ENCODE data around the gene CLEC16A. TPM values are rescaled to one million over a fixed set of nuclear protein-coding genes. Genes with fewer than 3 reads are reported as not detected.

The CLEC16A gene
- polyA plus RNA-seq, 3 donors: 3.4 to 12.0 (median 5.8) TPM

GRCh38 chr16:11064202-11064540 lies 119.8 kb downstream of the CLEC16A start:
- H4K20me1 ChIP-seq (ENCODE audit: insufficient read depth, low read length): no peaks in the 10 kb centered on the region
- peaks cover 38 to 69% of the 10 kb centered on the region in 2 donors for H3K36me3 ChIP-seq (replicated peaks in 1 of 2; ENCODE audit: control insufficient read depth in 1 of 2, insufficient read depth in 2 of 2, low read length in 2 of 2)
- Mint-ChIP-seq H3K4me3 (no peak overlapping the region), H3K4me1 (peaks cover 12% of the 10 kb centered on the region), H3K9me3 (peaks cover 0 to 2% (median 0%) of the 10 kb centered on the region in 7 donors), H3K27ac (no peak overlapping the region), H3K27me3 (ENCODE audit: low read depth in 3 of 3) (peaks cover 0 to 3% (median 0%) of the 10 kb centered on the region in 3 donors), H3K36me3 (peaks cover 80 to 82% of the 10 kb centered on the region in 2 donors)
- H3K9ac ChIP-seq (ENCODE audit: insufficient read depth, low read length, poor library complexity, severe bottlenecking): no peak overlapping the region
- no peak overlapping the region for H3K4me3 ChIP-seq (replicated peaks in 1 of 3; ENCODE audit: low read depth in 2 of 3, low read length in 3 of 3)
- TF ChIP-seq CTCF (IDR thresholded peaks at IDR 0.05): no peak
- H3K79me2 ChIP-seq (ENCODE audit: insufficient read depth, low read length): no peaks in the 10 kb centered on the region
- H3K4me2 ChIP-seq (replicated peaks; ENCODE audit: extremely low read depth, low read length, poor library complexity, severe bottlenecking): no peak overlapping the region
- DNase-seq: no peak
- no peak overlapping the region for H2AFZ ChIP-seq (ENCODE audit: insufficient read depth, low read depth, low read length, poor library complexity, severe bottlenecking)
- no peaks in the 10 kb centered on the region for H3K4me1 ChIP-seq (ENCODE audit: control insufficient read depth in 1 of 2, insufficient read depth in 2 of 2, low read length in 2 of 2)
- no peaks in the 10 kb centered on the region for H3K27me3 ChIP-seq (ENCODE audit: control insufficient read depth in 2 of 2, insufficient read depth in 2 of 2, low read length in 2 of 2)
- 100% methylated on average over 3 of the region's 3 CpGs for WGBS (ENCODE audit: insufficient coverage)
- H3K9me3 ChIP-seq (replicated peaks in 1 of 2; ENCODE audit: control insufficient read depth in 1 of 2, insufficient read depth in 1 of 2, low read length in 2 of 2): no peaks in the 10 kb centered on the region
- H3K27ac ChIP-seq (ENCODE audit: low read depth in 1 of 2, low read length in 2 of 2): no peak overlapping the region
- intact Hi-C loops (cut with micrococcal nuclease): no loop called here

GRCh38 chr16:11064851-11065250 lies 120.5 kb downstream of the CLEC16A start:
- H3K9ac ChIP-seq (ENCODE audit: insufficient read depth, low read length, poor library complexity, severe bottlenecking): no peak overlapping the region
- no peak for DNase-seq
- no peak overlapping the region for H3K4me3 ChIP-seq (replicated peaks in 1 of 3; ENCODE audit: low read depth in 2 of 3, low read length in 3 of 3)
- H3K27me3 ChIP-seq (ENCODE audit: control insufficient read depth in 2 of 2, insufficient read depth in 2 of 2, low read length in 2 of 2): no peaks in the 10 kb centered on the region
- Mint-ChIP-seq H3K27ac (no peak overlapping the region), H3K36me3 (peaks cover 79 to 80% of the 10 kb centered on the region in 2 donors), H3K4me3 (no peak overlapping the region), H3K9me3 (peaks cover 0 to 2% (median 0%) of the 10 kb centered on the region in 7 donors), H3K27me3 (ENCODE audit: low read depth in 3 of 3) (peaks cover 0 to 3% (median 0%) of the 10 kb centered on the region in 3 donors), H3K4me1 (peaks cover 12% of the 10 kb centered on the region)
- WGBS (ENCODE audit: insufficient coverage): 100% methylated on average over 2 of the region's 3 CpGs
- peaks cover 38 to 62% of the 10 kb centered on the region in 2 donors for H3K36me3 ChIP-seq (replicated peaks in 1 of 2; ENCODE audit: control insufficient read depth in 1 of 2, insufficient read depth in 2 of 2, low read length in 2 of 2)
- no peak for TF ChIP-seq CTCF (IDR thresholded peaks at IDR 0.05)
- no peak overlapping the region for H3K4me2 ChIP-seq (replicated peaks; ENCODE audit: extremely low read depth, low read length, poor library complexity, severe bottlenecking)
- no peak overlapping the region for H2AFZ ChIP-seq (ENCODE audit: insufficient read depth, low read depth, low read length, poor library complexity, severe bottlenecking)
- no peaks in the 10 kb centered on the region for H3K79me2 ChIP-seq (ENCODE audit: insufficient read depth, low read length)
- intact Hi-C loops (cut with micrococcal nuclease): no loop called here
- no peak overlapping the region for H3K27ac ChIP-seq (ENCODE audit: low read depth in 1 of 2, low read length in 2 of 2)
- no peaks in the 10 kb centered on the region for H4K20me1 ChIP-seq (ENCODE audit: insufficient read depth, low read length)
- no peaks in the 10 kb centered on the region for H3K9me3 ChIP-seq (replicated peaks in 1 of 2; ENCODE audit: control insufficient read depth in 1 of 2, insufficient read depth in 1 of 2, low read length in 2 of 2)
- no peaks in the 10 kb centered on the region for H3K4me1 ChIP-seq (ENCODE audit: control insufficient read depth in 1 of 2, insufficient read depth in 2 of 2, low read length in 2 of 2)

All from CD14-positive monocyte (primary cell).